Activated CD8-positive, alpha-beta memory T cell treated with anti-CD3 and anti-CD28 coated beads for 24 hours (primary cell): ENCODE measurements around the gene FMNL3.

Experiments used
- DNase-seq: peaks from one replicate; pipeline ENCODE4 v3.0.0-alpha.2; 2020

Gene FMNL3

GRCh38 chr12:49673446-49674317 lies 33.5 kb downstream of the FMNL3 start:
- DNase-seq, result no peak

DNA sequence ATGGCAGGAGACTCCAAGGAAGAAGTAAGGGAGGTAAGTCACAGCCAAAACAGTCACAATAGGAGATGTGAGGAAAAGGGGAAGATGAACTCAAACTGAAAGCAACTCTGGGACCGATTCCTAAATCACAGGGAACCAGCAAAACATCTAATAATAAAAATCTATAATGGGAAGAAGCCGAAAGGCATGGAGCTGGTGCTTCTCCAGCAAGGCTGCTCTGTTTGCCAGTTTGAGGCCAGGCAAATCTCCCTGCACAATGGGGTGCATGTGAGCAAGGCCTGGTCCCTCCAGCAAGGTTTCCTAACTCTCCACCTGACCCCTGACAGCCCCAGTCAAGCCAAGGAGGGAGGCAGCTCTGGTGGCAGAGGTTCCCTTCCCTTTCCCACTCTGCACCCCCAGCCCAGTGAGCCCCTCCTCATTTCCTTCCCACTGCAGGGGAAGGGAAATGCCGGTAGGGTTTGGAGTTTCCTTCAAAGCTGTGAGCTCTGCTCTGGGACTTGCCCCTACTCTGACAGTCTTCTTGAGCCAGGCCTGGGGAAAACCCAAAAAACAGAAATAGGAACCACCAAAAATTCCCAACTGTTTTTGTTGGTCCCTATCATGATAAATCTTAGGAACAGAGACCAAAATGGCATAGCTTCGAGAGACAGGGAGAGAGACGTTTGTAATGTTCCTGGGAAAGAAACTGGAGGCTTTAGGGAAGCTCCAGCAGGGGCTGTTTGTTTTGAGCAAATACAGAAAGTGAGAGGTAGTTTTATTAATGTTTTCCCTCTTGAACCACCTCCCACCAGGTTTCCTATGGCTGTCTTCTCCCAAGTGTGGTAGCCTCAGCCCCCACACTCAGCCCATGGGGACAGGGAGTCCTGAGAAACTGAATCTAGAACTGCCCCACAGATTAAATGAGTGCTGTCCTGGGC lies 34.6 kb downstream of the FMNL3 start:
- no peak for DNase-seq

GRCh38 chr12:49671031-49671765 lies 36.0 kb downstream of the FMNL3 start:
- DNase-seq, result peak; percentile 79

DNA sequence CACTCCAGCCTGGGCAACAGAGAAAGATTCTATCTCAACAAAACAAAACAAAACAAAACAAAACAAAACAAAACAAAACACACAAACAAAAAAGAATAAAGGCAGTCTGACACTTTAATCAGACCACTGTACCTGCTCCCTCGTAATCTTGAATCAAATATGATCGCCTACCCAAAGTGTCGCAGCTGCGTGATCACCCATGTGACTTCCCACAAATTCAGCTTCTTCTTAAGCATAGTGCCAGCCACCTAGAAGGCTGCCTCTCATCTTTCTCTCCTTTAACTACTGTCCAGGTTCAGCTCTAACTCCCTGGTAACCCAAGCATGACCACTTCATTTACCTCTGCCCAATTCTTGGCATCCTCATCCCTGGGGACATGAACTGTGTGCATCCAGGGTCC lies 37.4 kb downstream of the FMNL3 start:
- no peak for DNase-seq

- DNase-seq, result no peak
Measured at GRCh38 chr12:49667325-49668090, 39.7 kb downstream of the FMNL3 start.

- DNase-seq, result no peak
Measured at GRCh38 chr12:49666176-49666575, 41.0 kb downstream of the FMNL3 start.

DNA sequence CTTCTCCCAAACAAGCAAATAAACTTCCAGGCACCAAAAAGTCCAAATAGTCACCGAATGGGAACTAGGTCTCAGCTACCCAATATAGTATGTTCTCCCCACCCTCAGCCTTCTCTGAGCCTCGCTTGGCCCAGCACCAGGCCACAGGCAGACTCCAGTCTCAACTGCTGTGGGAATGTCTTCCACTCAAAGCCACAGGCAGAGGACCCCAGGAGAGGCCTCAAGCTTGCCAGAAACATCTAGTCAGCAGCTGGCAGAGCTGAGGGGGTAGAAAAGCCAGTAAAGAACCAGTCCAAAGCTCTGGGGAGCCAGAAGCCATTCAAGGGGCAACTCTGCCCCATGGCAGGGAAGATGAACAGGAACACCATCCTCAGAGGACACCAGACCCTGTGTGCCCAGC lies 41.8 kb downstream of the FMNL3 start:
- DNase-seq, result no peak

- no peak for DNase-seq
Measured at GRCh38 chr12:49664591-49665239, 42.5 kb downstream of the FMNL3 start.

DNA sequence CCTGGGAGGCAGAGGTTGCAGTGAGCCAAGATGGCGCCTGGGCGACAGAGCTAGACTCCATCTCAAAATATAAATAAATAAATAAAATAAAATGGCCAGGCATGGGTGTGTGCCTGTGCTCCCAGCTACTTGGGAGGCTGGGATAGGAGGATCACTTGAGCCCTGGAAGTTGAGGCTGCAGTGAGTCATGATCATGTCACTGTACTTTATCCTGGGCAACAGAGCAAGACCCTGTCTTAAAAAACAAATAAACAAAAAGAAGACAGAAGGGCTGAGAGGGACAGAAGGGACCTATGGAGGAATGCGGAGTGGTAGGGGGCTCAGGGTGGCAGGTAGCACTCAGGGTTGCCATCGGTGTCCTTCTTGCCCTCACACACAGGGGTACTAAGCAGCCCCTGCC lies 43.0 kb downstream of the FMNL3 start:
- DNase-seq, result no peak

- DNase-seq, result peak; percentile 80
Measured at GRCh38 chr12:49662998-49663843, 44.0 kb downstream of the FMNL3 start.

GRCh38 chr12:49661746-49662145 lies 45.5 kb downstream of the FMNL3 start:
- DNase-seq, result no peak

GRCh38 chr12:49661191-49661590 lies 46.0 kb downstream of the FMNL3 start:
- DNase-seq, result no peak

GRCh38 chr12:49659753-49660152 lies 47.5 kb downstream of the FMNL3 start:
- no peak for DNase-seq

- DNase-seq, result no peak
Measured at GRCh38 chr12:49658276-49658675, 48.9 kb downstream of the FMNL3 start.

- no peak for DNase-seq
Measured at GRCh38 chr12:49655595-49656236, 51.5 kb downstream of the FMNL3 start.

GRCh38 chr12:49654715-49655114 lies 52.5 kb downstream of the FMNL3 start:
- DNase-seq, result no peak

DNA sequence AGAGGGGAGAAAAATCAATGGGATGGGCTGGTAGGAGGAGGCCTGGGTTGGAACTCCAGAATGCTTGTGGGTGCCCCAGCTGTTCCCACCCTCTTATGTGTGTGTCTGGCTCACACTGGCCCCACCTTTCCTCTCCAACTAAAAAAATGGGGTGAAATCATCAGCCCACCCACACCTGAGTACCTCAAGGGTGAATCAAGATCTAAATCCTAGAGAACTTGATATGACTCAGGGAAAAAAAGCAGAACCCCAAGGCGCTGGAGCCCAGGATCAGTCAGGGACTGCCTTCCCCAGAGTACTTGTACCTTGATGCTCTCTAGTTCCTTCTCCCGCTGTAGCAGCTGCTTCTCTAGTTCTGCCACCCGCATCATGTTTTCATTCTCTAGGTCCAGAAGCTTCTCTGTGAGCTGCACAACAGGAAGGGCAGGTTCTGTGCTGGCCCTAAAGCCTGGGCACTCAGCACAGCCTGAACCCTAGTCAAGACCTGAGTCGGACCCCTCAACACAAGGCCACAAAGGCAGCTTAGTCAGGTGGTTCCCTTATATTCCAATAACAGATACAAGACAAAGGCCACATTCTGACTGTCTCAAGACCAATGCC lies 54.2 kb downstream of the FMNL3 start:
- DNase-seq, result no peak

DNA sequence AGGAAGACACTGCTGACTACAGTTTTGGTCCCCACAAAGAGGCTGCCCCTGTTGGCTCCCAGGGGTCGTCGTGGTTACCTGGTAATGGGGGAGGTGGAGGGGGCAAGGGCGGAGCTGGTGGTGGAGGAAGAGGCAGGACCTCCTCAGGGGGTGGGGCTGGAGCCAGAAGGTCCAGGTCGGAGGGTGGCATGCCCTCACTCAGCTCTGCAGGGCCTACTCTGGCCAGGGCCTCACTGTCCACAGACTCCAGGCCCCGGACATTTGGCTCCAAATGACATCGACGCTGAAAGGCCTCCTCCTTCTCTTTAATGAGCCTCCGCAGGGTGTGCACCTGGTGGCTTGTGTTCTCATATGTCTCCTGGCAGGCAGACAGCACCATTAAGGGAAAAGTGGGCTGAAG lies 55.4 kb downstream of the FMNL3 start:
- DNase-seq, result no peak

DNA sequence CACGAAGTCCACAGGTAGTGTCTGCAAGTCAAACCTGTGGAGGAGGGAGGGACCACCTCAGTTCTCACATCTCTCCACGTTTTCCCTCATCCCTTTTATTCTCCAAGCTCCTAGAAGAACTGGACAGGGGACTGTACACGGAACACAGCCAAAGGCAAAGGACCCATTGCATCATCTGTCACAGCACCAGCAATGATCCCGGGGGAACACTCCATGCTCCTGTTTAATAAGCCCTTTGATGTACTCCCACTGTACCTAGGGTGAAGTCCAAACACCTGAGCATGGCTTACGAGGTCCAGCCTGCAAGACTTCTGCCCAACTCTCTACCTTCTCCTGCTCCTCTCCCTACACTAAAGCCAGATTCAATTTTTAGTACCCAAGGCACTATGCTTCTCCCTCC lies 57.3 kb downstream of the FMNL3 start:
- no peak for DNase-seq

GRCh38 chr12:49649445-49649844 lies 57.8 kb downstream of the FMNL3 start:
- no peak for DNase-seq
